OCI-LY3 (cell line): Measurements from ENCODE around the gene ESAM.

ENCODE experiments used
- CTCF ChIP-seq: fragments of 200-600, 300-600 bp; sonication (generic); IDR thresholded peaks from 2 replicates; pipeline ENCODE4 v1.5.1; 2014; ENCODE audit warnings: antibody characterized with exemption, low read length, low read depth
- EZH2phosphoT487 ChIP-seq: fragments of 200-600 bp; shearing (Covaris generic); IDR thresholded peaks from 2 replicates; pipeline ENCODE4 v1.6.1; 2018; ENCODE audit warnings: antibody characterized with exemption, mixed run types, low read depth

GRCh38 chr11:124737638-124738305, 24.3 kb downstream of the ESAM start:
- TF ChIP-seq CTCF, result no peak
- TF ChIP-seq EZH2phosphoT487, result no peak
